ENCODE measurements around the gene BAIAP2L2. TPM values are rescaled to one million over a fixed set of nuclear protein-coding genes. Genes with fewer than 3 reads are reported as not detected.
A peak's percentile ranks its signal among the peaks of the same experiment; 100 is the strongest.
"Not testable (repeated sequence)": the region's sequence is repeated elsewhere in the genome, so short reads cannot be mapped to it uniquely, and the experiment has no call there.

The BAIAP2L2 gene
- total RNA-seq, 1 experiment from 2014 or later = 51.2 TPM

- CTCF ChIA-PET = no interaction called here
- intact Hi-C loops (cut with micrococcal nuclease; ENCODE audit: unreplicated experiment) = no loop called here
- H3K4me1 Mint-ChIP-seq (ENCODE audit: low read depth, unreplicated experiment) = peaks cover 9% of the 10 kb centered on the region
- no TSS peak for BruUV-seq (replicated peaks)
- no peak for TF ChIP-seq CTCF (IDR thresholded peaks at IDR 0.05; ENCODE audit: unreplicated experiment)
- DNase-seq = no peak
- H3K36me3 Mint-ChIP-seq (ENCODE audit: insufficient read depth, unreplicated experiment) = peaks cover 57% of the 10 kb centered on the region
- H3K27ac Mint-ChIP-seq (ENCODE audit: unreplicated experiment) = no peak overlapping the region
- no peak overlapping the region for H3K4me3 Mint-ChIP-seq (ENCODE audit: low read depth, unreplicated experiment)
- no peaks in the 10 kb centered on the region for H3K27me3 Mint-ChIP-seq (ENCODE audit: unreplicated experiment)
- H3K9me3 Mint-ChIP-seq (ENCODE audit: low read depth, unreplicated experiment) = no peaks in the 10 kb centered on the region
Measured at GRCh38 chr22:38080474-38080849, 30.0 kb downstream of the BAIAP2L2 start.

DNA sequence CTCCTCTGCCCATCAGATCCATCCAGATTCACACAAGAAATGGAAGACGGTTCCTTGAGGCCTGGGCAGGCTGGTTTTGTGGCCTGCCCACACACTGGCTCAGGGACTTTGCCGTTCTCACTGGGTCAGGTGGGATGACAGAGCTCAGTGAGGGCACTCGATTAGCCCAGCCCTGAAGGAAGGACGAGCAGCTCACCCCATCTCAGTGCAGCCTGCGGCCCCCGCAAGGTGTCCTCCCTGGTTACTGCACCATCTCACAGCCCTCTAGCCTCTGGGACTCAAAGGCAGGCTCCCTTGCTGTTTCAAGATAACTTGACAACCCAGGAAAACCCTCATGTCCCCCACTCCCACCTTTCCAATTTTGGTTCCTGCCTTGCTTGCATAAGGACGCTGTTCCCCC is 30.7 kb downstream of the BAIAP2L2 start:
- no peaks in the 10 kb centered on the region for H3K27me3 Mint-ChIP-seq (ENCODE audit: unreplicated experiment)
- TF ChIP-seq CTCF (IDR thresholded peaks at IDR 0.05; ENCODE audit: unreplicated experiment) = no peak

DNA sequence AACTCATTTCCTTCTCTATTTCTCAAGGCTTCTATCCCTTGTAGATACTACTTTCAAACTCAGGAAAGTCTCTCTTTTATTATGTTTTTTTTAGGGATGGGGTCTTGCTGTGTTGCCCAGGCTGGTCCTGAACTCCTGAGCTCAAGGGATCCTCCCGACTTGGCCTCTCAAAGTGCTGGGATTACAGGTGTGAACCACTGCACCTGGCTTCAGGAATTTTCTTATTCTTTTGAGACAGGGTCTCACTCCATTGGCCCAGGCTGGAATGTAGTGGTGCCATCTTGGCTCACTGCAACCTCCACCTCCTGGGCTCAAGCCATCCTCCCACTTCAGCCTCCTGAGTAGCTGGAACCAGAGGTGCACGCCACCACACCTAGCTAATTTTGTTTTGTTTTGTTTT is 31.3 kb downstream of the BAIAP2L2 start:
- H3K9me3 Mint-ChIP-seq (ENCODE audit: low read depth, unreplicated experiment); H3K4me3 Mint-ChIP-seq (ENCODE audit: low read depth, unreplicated experiment); H3K4me1 Mint-ChIP-seq (ENCODE audit: low read depth, unreplicated experiment); CTCF ChIA-PET; DNase-seq; intact Hi-C loops (cut with micrococcal nuclease; ENCODE audit: unreplicated experiment); BruUV-seq (replicated peaks); H3K27me3 Mint-ChIP-seq (ENCODE audit: unreplicated experiment): not testable (repeated sequence)
- Mint-ChIP-seq H3K36me3 (ENCODE audit: insufficient read depth, unreplicated experiment) (peaks cover 52% of the 10 kb centered on the region), H3K27ac (ENCODE audit: unreplicated experiment) (peak overlapping the region; percentile 24)

More for the DNA sequence above, 30.7 kb downstream of the BAIAP2L2 start:
- intact Hi-C loops (cut with micrococcal nuclease; ENCODE audit: unreplicated experiment) = no loop called here
- no TSS peak for BruUV-seq (replicated peaks)
- H3K36me3 Mint-ChIP-seq (ENCODE audit: insufficient read depth, unreplicated experiment) = peaks cover 55% of the 10 kb centered on the region
- H3K4me3 Mint-ChIP-seq (ENCODE audit: low read depth, unreplicated experiment) = no peak overlapping the region
- CTCF ChIA-PET = no interaction called here
- DNase-seq = no peak
- peaks cover 5% of the 10 kb centered on the region for H3K4me1 Mint-ChIP-seq (ENCODE audit: low read depth, unreplicated experiment)
- H3K9me3 Mint-ChIP-seq (ENCODE audit: low read depth, unreplicated experiment) = no peaks in the 10 kb centered on the region
- no peak overlapping the region for H3K27ac Mint-ChIP-seq (ENCODE audit: unreplicated experiment)

DNA sequence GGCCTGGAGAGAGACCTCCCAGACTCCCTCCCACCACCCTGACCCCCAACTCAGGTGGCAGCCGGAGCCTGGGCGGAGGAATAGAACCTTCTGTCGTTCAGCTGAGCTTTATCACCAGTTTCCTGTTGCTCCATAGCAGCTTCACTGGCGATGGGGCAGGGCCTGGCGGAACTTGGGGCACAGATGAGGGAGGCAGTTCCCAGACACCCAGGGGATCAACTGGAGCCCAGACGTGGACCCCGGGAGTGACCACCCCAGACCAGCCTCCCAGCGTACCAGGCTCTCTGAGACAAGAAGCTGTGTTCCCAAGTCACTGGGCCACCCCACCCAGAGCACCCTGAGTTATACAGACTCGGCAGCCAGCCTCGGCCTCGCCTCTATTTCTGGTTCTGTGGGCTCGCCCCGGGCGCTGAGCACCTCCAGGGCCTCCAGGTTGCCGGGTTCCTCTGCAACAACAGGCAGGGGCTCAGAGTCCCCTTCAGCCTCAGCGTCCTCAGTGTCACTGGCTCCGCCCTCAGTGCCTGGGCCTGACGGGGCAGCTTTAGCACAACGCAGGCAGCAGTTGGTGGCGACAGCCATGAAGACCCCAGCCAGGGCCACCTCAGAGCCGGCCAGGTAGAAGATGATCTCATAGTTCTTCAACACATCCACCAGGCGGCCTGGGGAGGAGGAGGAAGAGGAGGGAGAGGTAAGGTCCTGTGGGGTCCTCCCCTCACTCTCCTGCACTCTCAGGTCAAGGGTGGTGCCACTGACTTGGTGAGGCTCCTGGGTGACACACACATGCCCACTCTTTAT is 32.2 kb downstream of the BAIAP2L2 start:
- BruUV-seq (replicated peaks) = no TSS peak
- no peaks in the 10 kb centered on the region for H3K27me3 Mint-ChIP-seq (ENCODE audit: unreplicated experiment)
- CTCF ChIA-PET = interaction anchor here (0.6 kb wide), 1 partner anchor 227 kb away, joined by 4 read pairs; no protein-coding TSS in a partner anchor
- H3K27ac Mint-ChIP-seq (ENCODE audit: unreplicated experiment) = no peak overlapping the region
- no peaks in the 10 kb centered on the region for H3K4me1 Mint-ChIP-seq (ENCODE audit: low read depth, unreplicated experiment)
- no peak for TF ChIP-seq CTCF (IDR thresholded peaks at IDR 0.05; ENCODE audit: unreplicated experiment)
- H3K36me3 Mint-ChIP-seq (ENCODE audit: insufficient read depth, unreplicated experiment) = peaks cover 51% of the 10 kb centered on the region
- no peaks in the 10 kb centered on the region for H3K9me3 Mint-ChIP-seq (ENCODE audit: low read depth, unreplicated experiment)
- intact Hi-C loops (cut with micrococcal nuclease; ENCODE audit: unreplicated experiment) = no loop called here
- H3K4me3 Mint-ChIP-seq (ENCODE audit: low read depth, unreplicated experiment) = no peak overlapping the region
- DNase-seq = no peak

DNA sequence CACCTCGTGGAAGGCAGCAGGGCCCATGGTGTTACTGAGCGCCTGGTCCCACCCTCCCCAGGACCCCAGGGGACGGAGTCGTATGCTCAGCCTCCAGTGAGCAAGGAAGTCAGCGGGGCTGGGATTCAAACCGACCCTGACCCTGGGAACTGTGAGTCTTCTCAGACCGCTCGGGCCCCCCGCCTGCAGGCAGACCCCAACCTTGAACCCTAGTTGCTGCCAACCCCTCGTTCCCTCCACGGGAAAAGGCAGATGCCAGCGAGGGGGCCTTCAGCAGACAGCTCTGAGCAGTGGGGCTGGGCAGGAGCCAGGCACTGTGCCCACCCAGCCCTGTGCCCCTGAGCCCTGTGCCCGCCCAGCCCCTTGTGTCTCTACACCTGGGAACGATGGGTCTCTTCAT is 32.9 kb downstream of the BAIAP2L2 start:
- H3K4me1 Mint-ChIP-seq (ENCODE audit: low read depth, unreplicated experiment) = no peaks in the 10 kb centered on the region
- no peak overlapping the region for H3K4me3 Mint-ChIP-seq (ENCODE audit: low read depth, unreplicated experiment)
- peaks cover 58% of the 10 kb centered on the region for H3K36me3 Mint-ChIP-seq (ENCODE audit: insufficient read depth, unreplicated experiment)
- no peak for TF ChIP-seq CTCF (IDR thresholded peaks at IDR 0.05; ENCODE audit: unreplicated experiment)
- H3K9me3 Mint-ChIP-seq (ENCODE audit: low read depth, unreplicated experiment) = no peaks in the 10 kb centered on the region
- intact Hi-C loops (cut with micrococcal nuclease; ENCODE audit: unreplicated experiment) = no loop called here
- BruUV-seq (replicated peaks) = no TSS peak
- DNase-seq = no peak
- no peak overlapping the region for H3K27ac Mint-ChIP-seq (ENCODE audit: unreplicated experiment)
- no peaks in the 10 kb centered on the region for H3K27me3 Mint-ChIP-seq (ENCODE audit: unreplicated experiment)
- CTCF ChIA-PET = interaction anchor here (0.6 kb wide), 1 partner anchor 227 kb away, joined by 4 read pairs; no protein-coding TSS in a partner anchor
